ENCODE results near the gene CNKSR1.
A peak's percentile ranks its signal among the peaks of the same experiment; 100 is the strongest.

Gene CNKSR1, protein sequence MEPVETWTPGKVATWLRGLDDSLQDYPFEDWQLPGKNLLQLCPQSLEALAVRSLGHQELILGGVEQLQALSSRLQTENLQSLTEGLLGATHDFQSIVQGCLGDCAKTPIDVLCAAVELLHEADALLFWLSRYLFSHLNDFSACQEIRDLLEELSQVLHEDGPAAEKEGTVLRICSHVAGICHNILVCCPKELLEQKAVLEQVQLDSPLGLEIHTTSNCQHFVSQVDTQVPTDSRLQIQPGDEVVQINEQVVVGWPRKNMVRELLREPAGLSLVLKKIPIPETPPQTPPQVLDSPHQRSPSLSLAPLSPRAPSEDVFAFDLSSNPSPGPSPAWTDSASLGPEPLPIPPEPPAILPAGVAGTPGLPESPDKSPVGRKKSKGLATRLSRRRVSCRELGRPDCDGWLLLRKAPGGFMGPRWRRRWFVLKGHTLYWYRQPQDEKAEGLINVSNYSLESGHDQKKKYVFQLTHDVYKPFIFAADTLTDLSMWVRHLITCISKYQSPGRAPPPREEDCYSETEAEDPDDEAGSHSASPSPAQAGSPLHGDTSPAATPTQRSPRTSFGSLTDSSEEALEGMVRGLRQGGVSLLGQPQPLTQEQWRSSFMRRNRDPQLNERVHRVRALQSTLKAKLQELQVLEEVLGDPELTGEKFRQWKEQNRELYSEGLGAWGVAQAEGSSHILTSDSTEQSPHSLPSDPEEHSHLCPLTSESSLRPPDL

GRCh38 chr1:26177182-26177684, at the start of gene CNKSR1:
TSS of gene CNKSR1 (plus strand) at chr1:26177491. CDS start at chr1:26177548, 57 bp downstream.
- no peak for DNase-seq

DNA sequence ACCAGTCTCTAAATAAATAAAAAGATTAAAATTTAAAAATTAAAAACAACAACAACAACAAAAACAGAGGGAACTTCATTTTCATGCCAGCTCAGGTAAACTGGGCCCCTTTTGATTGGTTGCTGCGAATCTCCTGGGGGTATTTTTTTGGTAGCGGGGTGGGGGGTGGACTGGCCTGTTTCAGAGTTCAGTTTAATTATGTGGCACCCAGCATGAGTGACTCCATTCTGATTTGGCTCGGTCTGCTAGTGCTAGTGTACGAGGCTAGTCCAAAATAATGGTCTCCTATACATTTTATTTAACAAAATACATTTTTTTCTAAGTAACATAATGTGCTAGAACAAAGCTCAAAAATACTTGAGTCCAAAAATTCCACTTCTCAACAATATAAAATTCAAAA, 47.5 kb upstream of the CNKSR1 start:
- DNase-seq, result no peak

DNA sequence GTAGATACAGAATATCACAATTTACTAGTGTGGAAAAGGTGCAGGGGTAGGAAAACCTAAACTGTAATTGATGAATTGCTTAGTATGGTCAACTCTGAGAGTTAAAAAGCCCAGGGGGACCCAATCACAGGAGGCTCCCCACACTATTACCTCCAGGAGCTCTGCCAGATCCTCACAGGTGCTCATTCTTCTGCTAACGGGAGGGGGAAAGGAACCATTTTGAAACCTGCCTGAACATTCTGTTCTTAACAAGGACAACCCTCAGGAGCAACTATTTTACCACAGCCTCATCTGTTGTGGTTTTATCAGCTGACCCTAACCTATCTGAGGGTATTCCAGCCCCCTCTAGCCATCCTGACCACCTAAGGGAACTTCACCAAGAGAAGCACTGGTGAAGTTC, 46.6 kb upstream of the CNKSR1 start:
- no peak for DNase-seq

GRCh38 chr1:26132128-26132833, 45.0 kb upstream of the CNKSR1 start:
- DNase-seq, result no peak

DNA sequence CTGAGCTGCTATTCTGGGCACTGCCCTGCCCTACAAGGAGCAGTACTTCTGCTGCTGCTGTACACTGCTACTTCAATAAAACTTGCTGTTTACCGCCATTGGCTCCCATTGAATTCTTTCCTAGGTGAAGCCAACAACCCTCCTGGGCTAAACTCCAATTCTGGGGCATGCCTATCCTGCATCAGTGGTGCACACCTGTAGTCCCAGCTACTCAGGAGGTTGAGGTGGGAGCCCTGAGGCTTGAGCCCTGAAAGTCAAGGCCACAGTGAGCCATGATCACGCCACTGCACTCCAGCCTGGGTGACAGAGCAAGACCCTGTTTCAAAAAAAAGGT, 44.5 kb upstream of the CNKSR1 start:
- no peak for DNase-seq

GRCh38 chr1:26134466-26134865, 42.8 kb upstream of the CNKSR1 start:
- no peak for DNase-seq

DNA sequence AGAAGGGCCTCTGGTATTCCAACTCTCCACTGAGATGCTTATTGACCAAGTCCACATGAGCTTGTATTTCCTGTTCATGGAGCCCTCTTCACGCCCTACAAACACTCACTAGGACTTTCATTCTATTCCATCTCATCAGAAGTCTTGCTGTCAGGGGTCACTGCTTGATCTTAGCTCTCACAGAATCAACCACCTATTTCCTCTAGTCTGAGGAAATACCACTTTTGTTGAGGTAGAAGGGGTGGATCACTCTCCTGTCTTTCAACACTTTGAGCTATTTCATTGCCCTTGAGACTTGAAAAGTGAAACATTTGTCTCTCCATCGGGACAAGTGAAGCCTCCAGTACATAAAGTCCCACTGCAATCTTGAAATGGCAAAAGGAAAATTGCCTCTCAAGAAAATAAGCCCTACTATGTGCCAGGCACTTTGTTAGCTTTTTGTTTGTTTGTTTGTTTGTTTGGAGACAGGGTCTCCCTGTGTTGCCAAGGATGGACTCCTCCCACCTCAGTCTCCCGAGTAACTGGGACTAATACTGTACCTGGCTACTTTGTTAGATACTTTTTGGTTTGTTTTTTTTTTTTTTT, 38.2 kb upstream of the CNKSR1 start:
- no peak for DNase-seq

DNA sequence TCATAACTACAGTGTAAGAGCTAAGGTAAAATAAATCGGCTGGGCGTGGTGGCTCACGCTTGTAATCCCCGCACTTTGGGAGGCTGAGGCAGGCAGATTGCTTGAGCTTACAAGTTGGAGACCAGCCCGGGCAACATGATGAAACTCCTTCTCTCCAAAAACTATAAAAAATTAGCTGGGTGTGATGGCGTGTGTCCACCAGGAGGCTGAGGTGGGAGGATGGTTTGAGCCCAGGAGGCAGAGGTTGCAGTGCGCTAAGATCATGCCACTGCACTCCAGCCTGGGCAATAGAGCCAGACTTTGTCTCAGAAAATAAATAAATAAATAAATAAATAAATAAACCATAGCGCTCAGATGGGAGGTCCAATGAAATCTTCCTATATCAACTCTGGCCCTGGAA, 35.1 kb upstream of the CNKSR1 start:
- DNase-seq, result no peak

- peak; percentile 77 for DNase-seq
These were observed 32.0 kb upstream of the CNKSR1 start for GRCh38 chr1:26145041-26145959.

- no peak for DNase-seq
These were observed 31.4 kb upstream of the CNKSR1 start for GRCh38 chr1:26145960-26146294.

DNA sequence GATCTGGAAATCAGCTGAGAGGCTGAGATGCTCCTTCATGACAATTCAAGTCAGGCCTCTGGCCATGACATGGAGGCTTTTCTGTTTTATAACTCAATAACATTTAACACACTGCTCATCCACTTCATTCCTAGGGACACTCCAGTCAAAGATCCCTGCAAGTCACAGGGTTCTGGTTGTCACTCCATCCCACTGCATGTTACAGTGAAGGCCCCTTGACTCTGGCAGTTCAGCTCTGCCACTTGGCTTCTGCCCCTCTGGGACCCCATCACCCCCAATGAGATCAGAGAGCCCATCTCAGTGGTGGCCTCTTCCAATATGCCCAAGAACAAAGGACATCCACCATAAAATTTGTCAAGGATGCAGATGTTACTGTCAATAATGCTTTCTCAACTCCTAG, 28.4 kb upstream of the CNKSR1 start:
- DNase-seq, result no peak

DNA sequence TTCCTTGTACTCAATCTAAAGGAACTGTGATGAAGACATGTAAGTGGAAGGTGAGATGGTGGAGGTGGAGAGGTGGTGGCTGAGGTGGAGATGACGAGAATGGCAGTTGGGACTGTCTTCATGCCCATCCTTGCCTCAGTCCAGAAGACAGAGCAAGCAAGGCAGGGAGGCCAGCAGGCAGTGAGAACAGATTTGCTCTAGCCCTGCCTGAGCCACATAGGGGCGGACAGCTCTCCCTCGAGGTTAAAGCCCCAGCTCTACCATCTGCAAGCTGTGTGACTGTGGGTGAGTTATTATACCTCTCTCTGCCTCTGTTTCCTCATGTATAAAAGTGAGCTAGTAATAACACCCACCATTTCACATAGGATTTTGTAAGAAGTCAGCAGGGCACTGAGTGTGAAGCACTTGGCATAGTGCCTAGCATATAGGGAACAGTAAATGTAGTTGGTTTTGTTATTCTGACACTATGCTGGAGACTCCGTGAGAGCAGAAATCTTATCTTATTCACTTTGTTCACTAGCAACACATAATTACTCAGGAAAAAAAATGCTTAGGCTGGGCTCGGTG, 23.2 kb upstream of the CNKSR1 start:
- DNase-seq, result no peak

DNA sequence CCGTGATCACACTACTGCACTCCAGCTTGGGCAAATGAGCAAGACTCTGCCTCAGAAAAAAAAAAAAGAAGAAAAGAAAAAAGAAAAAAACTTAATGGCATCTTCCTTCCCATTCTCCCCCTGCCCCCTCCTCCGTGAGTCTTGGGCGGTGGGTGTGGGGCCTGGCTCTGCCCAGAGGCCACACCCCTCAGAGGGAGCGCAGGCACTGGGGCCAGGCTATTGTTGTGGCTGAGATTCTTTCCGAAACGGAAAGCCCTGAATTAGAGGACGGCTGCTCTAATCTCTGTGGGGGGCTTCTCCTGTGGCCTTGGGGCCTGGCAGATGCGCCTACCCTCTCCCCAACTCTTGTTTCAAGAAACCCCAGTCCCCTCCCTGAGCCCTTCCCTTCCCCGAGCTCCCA, 22.5 kb upstream of the CNKSR1 start:
- DNase-seq, result no peak

DNA sequence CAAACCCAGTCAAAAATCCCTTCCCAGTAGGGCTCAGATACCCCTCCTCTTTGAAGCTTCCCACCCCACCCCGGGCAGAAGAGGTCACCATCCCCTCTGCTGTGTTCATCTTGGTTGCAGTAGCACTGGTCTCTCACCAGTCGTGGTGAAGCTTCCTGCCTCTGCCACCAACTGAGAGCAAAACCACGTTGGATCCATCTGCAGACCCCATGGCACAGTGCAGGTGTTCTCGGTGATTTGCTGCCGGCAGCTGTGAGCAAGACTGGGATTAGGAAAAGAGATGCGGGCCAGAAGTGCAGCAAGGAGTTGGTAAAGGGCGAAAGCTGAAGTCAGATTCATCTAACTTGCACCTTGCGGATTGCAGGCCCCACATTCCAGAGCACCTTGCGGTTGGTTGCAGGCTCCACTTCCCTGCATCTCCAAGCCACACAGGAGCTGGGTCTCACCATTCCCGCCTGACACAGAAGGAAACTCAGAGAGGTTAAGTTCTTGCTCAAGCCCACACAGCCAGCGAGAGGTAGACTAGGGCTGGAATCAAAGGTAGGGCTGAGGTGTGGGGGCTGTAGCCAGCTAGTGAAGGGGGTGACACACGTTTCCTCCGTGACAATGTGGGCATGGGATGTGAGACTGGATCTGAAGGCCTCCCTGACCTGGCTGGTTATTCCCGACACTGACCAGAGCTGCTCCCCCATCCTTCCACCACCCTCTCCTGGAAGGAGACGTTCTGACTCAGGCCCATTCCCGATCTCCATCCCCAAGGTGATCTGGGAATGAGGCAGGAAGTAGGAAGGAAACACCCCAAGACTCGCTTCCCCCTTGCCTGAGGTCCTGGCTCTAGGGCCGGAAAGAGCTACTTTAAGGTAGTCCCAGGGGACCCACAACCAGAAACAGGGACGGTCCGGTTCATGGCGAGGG, 21.7 kb upstream of the CNKSR1 start:
- DNase-seq, result no peak

DNA sequence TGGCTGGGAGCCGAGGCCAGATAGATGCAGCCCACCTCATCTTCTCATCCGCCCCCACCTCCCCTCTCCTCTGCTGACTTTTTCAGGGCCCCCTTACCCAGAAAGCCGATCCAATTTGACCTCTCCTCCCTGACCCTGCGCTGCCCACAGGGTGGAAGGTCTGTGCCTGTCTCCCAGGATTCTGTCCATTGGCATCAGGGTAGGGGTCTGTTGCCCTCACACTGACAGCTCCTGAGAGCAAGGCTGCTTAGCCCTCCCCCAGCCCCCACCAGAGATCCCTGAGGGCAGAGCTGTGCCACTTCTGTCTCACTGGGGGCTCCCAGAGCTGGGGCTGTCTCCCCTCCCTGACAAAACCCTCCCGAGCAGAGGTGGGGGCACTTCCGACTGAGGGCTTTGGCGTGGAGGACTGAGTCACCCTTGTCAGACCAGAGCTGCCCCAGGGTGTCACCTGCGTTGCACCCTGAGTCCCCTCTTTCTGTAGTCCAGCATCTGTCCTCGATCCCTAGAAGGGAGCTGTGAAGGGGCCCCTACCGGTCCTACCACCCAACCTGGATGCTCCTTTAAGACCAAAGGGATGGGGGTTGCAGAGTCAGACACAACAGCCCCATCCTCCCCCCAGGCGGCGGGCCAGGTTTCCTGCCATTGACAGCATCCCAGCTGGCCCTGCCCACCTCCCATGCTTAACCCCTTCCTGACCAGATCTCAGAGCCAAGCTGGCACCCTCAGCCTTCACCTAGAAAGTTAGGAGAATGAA, 20.8 kb upstream of the CNKSR1 start:
- DNase-seq, result no peak

DNA sequence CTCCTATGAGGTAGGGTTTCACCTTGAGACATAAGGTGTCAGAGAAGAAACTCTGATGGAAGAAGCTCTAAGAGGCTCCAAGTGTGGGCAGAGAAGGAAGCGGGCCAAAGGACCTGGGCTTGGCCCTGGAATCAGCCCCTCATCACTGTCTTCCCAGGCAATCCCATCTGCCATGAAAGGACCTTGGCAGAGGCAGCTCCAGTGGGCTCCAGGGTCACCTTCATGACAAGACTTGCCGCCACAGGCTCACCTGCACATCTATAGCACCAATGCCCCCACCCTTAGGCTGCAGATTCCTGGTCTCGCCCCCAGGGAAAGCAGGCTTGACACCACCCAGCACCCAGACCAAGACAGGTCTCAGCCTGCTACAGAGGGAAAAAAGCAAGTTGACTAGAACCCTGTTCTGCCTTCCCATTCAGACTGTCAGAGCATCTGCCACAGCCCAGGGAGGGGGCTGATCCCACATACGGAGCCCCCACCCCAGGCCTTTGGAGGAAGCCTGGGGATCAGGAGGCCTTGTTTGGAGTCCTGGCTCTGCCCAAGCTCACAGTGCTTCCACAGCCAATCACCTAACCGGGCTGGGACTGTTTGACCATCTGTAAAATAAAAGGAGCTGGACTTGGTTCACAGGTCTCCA, 18.9 kb upstream of the CNKSR1 start:
- DNase-seq, result no peak

- DNase-seq, result no peak
These were observed 18.2 kb upstream of the CNKSR1 start, which contains the start of gene FAM110D for GRCh38 chr1:26158908-26159742. TSS of gene FAM110D (plus strand) at chr1:26159079. CDS start at chr1:26161292, 2,213 bp downstream.

DNA sequence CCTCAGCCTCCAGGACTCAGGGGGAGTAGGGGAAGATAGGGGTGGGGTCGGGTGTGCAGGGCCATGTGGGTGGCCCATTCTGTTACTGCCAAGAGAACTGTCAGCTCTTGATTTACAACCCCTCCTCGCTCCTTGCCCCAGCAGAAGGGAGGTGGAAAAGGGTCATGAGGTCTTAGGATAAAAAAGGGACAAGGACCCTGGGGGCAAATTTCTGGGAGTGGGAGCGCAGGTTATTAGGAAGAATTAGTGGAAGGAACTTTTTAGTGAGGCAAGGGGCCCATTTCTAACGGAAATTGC, 17.6 kb upstream of the CNKSR1 start:
- DNase-seq, result no peak

Measured in left hindlimb (tissue), 1 donor.